Cardiac muscle cell (in vitro differentiated cells and primary cell): Measurements from ENCODE around the gene CSMD2. TPM values are rescaled to one million over a fixed set of nuclear protein-coding genes. Genes with fewer than 3 reads are reported as not detected.

Source experiments
- DNase-seq, 2 donors: peaks; one replicate each; pipeline versions ENCODE4 v3.0.0 to v3.0.0-alpha.2; 2010 to 2017; ENCODE audit warnings: low read depth in 1 of 2, low spot score in 1 of 2
- H3K27ac ChIP-seq: fragments of 200-600 bp; sonication (generic); 2 replicates; pipeline ENCODE4 v1.5.1; 2016
- H3K27me3 ChIP-seq: fragments of 200-600 bp; sonication (generic); 2 replicates; pipeline ENCODE4 v1.6.0; 2016; ENCODE audit warnings: control low read depth
- H3K36me3 ChIP-seq: fragments of 200-600 bp; sonication (generic); 2 replicates; pipeline ENCODE4 v1.5.1; 2016; ENCODE audit warnings: control low read depth
- H3K4me1 ChIP-seq: fragments of 200-600 bp; sonication (generic); 2 replicates; pipeline ENCODE4 v1.8.1; 2017; ENCODE audit warnings: low read depth, mild to moderate bottlenecking, mixed run types
- H3K4me3 ChIP-seq: fragments of 200-600 bp; sonication (generic); 2 replicates; pipeline ENCODE4 v1.5.1; 2016; ENCODE audit warnings: mild to moderate bottlenecking
- H3K9me3 ChIP-seq: fragments of 200-600 bp; sonication (generic); 2 replicates; pipeline ENCODE4 v1.5.1; 2017; ENCODE audit warnings: low read depth, mild to moderate bottlenecking, control low read depth
- CTCF ChIP-seq: IDR thresholded peaks from 2 replicates; pipeline ENCODE4 v1.5.1; 2012; ENCODE audit warnings: low read depth, mild to moderate bottlenecking, low read length
- polyA plus RNA-seq: library from polyadenylated mRNA; unstranded; fragments of >200 nt; fragmentation: Nextera tagmentation; extraction: Ambion mirVana; gene quantifications from 2 replicates; pipeline ENCODE4 v1.2.1, GENCODE V29; 2016
- total RNA-seq: library from RNA; depleted of rRNA; stranded (reverse); fragments of >200 nt; gene quantifications from 2 replicates; pipeline ENCODE4 v1.2.3, GENCODE V29; 2016

CSMD2 gene
- total and polyA plus RNA-seq, 2 experiments from 2014 or later = 0.24 TPM; not detected in 1

DNA sequence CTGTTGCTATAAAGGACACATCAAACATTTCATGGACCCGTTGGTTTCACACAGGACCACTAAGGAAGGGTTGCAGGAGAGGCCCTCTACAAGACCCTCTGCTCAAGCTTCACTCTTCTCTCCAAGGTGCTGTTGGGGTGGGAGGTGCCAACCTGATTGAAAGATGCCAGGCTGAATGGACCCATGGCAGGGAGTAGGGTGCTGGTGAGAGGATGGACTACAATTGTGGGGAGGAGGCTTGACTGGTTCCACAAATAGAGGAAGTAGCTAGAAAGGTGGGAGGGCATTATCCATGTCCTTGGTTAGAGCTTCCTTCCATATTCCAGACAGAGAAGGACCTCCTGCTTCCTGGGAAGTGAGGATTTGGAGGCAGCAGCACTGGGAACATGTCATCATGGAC, 468.7 kb downstream of the CSMD2 start:
- Histone ChIP-seq H3K27ac (no peak overlapping the region), H3K27me3 (no peaks in the 10 kb centered on the region), H3K36me3 (no peaks in the 10 kb centered on the region), H3K4me1 (no peaks in the 10 kb centered on the region), H3K9me3 (no peaks in the 10 kb centered on the region), H3K4me3 (no peak overlapping the region)
- no peak for TF ChIP-seq CTCF
- DNase-seq = no peak

- Histone ChIP-seq H3K36me3 (no peaks in the 10 kb centered on the region), H3K27ac (no peak overlapping the region), H3K27me3 (no peaks in the 10 kb centered on the region), H3K9me3 (no peaks in the 10 kb centered on the region), H3K4me3 (no peak overlapping the region), H3K4me1 (no peaks in the 10 kb centered on the region)
- no peak for DNase-seq
- TF ChIP-seq CTCF = no peak
Measured at GRCh38 chr1:33692206-33693188, 472.5 kb downstream of the CSMD2 start.

DNA sequence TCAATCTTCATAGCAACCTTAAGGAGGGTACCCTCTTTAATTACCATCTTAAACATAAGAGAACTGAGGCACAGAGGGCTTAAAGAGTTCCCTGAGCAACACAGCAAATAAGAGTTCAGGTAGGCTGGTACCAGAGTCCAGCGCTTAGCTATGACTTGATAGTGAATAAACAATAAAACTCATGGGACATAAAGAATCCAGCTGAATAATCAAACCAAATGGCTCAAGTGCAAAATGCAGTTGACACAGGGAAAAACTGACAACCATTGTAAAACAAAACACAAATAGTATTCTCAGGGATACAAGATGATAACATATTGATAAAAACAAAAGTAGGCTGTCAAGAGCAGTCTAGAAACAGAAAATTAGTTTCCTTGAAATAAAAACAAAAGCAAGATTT, 478.0 kb downstream of the CSMD2 start:
- no peak for TF ChIP-seq CTCF
- H3K27ac ChIP-seq = no peak overlapping the region
- no peak overlapping the region for H3K4me3 ChIP-seq
- H3K9me3 ChIP-seq = no peaks in the 10 kb centered on the region
- no peaks in the 10 kb centered on the region for H3K27me3 ChIP-seq
- H3K36me3 ChIP-seq = no peaks in the 10 kb centered on the region
- no peak for DNase-seq
- no peaks in the 10 kb centered on the region for H3K4me1 ChIP-seq

- Histone ChIP-seq H3K4me3 (no peak overlapping the region), H3K36me3 (no peaks in the 10 kb centered on the region), H3K27me3 (no peaks in the 10 kb centered on the region), H3K27ac (no peak overlapping the region), H3K4me1 (no peaks in the 10 kb centered on the region), H3K9me3 (no peaks in the 10 kb centered on the region)
- TF ChIP-seq CTCF = no peak
- DNase-seq = no peak
Measured at GRCh38 chr1:33686551-33686950, 478.5 kb downstream of the CSMD2 start.

DNA sequence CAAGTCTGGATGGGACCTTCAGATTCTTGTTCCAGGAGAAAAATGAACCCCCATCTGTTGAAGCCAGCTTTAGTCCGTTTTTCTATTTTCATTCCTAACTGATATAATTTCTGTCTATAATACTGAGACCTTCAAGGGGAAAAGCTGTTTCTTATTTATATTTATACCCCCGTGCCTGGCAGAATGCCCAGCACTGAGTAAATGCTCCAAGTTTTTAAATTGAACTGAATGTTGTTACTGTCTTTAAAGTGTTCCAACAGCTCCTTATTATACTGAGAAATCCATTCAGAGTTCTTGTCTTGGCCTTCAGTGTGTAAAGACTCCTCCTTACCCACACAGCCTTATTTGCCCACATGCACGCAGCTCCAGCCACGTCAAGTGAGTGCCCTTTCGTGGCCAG, 479.8 kb downstream of the CSMD2 start:
- DNase-seq = no peak
- no peak for TF ChIP-seq CTCF

More for the DNA sequence above, 479.8 kb downstream of the CSMD2 start:
- Histone ChIP-seq H3K4me1 (no peaks in the 10 kb centered on the region), H3K27me3 (no peaks in the 10 kb centered on the region), H3K9me3 (no peaks in the 10 kb centered on the region), H3K4me3 (no peak overlapping the region), H3K36me3 (no peaks in the 10 kb centered on the region), H3K27ac (no peak overlapping the region)
